ENCODE results near the gene CBLB. TPM values are rescaled to one million over a fixed set of nuclear protein-coding genes. Genes with fewer than 3 reads are reported as not detected.

Gene CBLB
- polyA plus RNA-seq (2013, experiment 1 of 4): 38.2 TPM
- polyA plus RNA-seq (2013, experiment 2 of 4): 43.3 TPM
- 34.9 TPM for polyA plus RNA-seq (2013, experiment 3 of 4)
- 37.4 TPM for polyA plus RNA-seq (2013, experiment 4 of 4)

GRCh38 chr3:105868742-105869530 lies at the start of gene CBLB:
Gene CBLB, minus strand, starts transcription at chr3:105869012. Its CDS starts 1,435 bp downstream, at chr3:105867577.
- Histone ChIP-seq H3K4me1 (ENCODE audit: control insufficient read depth, insufficient read depth, low read length) (peaks cover 20% of the 10 kb centered on the region), H3K4me3 (ENCODE audit: insufficient read depth, low read depth, low read length) (peak within 1 kb of the TSS; percentile 96), H3K9me3 (ENCODE audit: control insufficient read depth, low read length) (no peaks in the 10 kb centered on the region), H3K27me3 (ENCODE audit: control insufficient read depth, insufficient read depth, low read length, poor library complexity, severe bottlenecking) (no peaks in the 10 kb centered on the region), H3K27ac (ENCODE audit: insufficient read depth, low read depth, low read length, poor library complexity, severe bottlenecking) (peak within 1 kb of the TSS; percentile 93), H3K36me3 (ENCODE audit: control insufficient read depth, insufficient read depth, low read length) (no peaks in the 10 kb centered on the region)
- WGBS, 2 experiments: 0% methylated on average over 68 of the region's 68 CpGs

- 85% methylated on average over 2 of the region's 2 CpGs; no CpG with 5 or more reads in 1 of the 2 experiments for WGBS, 2 experiments
- no peaks in the 10 kb centered on the region for H3K4me1 ChIP-seq (ENCODE audit: control insufficient read depth, insufficient read depth, low read length)
- no peak overlapping the region for H3K27ac ChIP-seq (ENCODE audit: insufficient read depth, low read depth, low read length, poor library complexity, severe bottlenecking)
- H3K4me3 ChIP-seq (ENCODE audit: insufficient read depth, low read depth, low read length): no peak overlapping the region
- no peaks in the 10 kb centered on the region for H3K36me3 ChIP-seq (ENCODE audit: control insufficient read depth, insufficient read depth, low read length)
- H3K9me3 ChIP-seq (ENCODE audit: control insufficient read depth, low read length): no peaks in the 10 kb centered on the region
- H3K27me3 ChIP-seq (ENCODE audit: control insufficient read depth, insufficient read depth, low read length, poor library complexity, severe bottlenecking): no peaks in the 10 kb centered on the region
These were observed 48.0 kb upstream of the CBLB start for GRCh38 chr3:105916767-105917166.

GRCh38 chr3:105915524-105915923 lies 46.7 kb upstream of the CBLB start:
- 87 to 97% methylated on average over 1 to 2 of the region's 2 CpGs for WGBS, 2 experiments
- H3K27ac ChIP-seq (ENCODE audit: insufficient read depth, low read depth, low read length, poor library complexity, severe bottlenecking): no peak overlapping the region
- no peak overlapping the region for H3K4me3 ChIP-seq (ENCODE audit: insufficient read depth, low read depth, low read length)
- H3K4me1 ChIP-seq (ENCODE audit: control insufficient read depth, insufficient read depth, low read length): no peaks in the 10 kb centered on the region
- no peaks in the 10 kb centered on the region for H3K9me3 ChIP-seq (ENCODE audit: control insufficient read depth, low read length)
- no peaks in the 10 kb centered on the region for H3K36me3 ChIP-seq (ENCODE audit: control insufficient read depth, insufficient read depth, low read length)
- no peaks in the 10 kb centered on the region for H3K27me3 ChIP-seq (ENCODE audit: control insufficient read depth, insufficient read depth, low read length, poor library complexity, severe bottlenecking)

GRCh38 chr3:105913616-105914015 lies 44.8 kb upstream of the CBLB start:
- H3K4me1 ChIP-seq (ENCODE audit: control insufficient read depth, insufficient read depth, low read length): no peaks in the 10 kb centered on the region
- no peaks in the 10 kb centered on the region for H3K36me3 ChIP-seq (ENCODE audit: control insufficient read depth, insufficient read depth, low read length)
- no peaks in the 10 kb centered on the region for H3K27me3 ChIP-seq (ENCODE audit: control insufficient read depth, insufficient read depth, low read length, poor library complexity, severe bottlenecking)
- no peaks in the 10 kb centered on the region for H3K9me3 ChIP-seq (ENCODE audit: control insufficient read depth, low read length)
- WGBS, 2 experiments: 94% methylated on average over 7 of the region's 7 CpGs
- no peak overlapping the region for H3K27ac ChIP-seq (ENCODE audit: insufficient read depth, low read depth, low read length, poor library complexity, severe bottlenecking)
- H3K4me3 ChIP-seq (ENCODE audit: insufficient read depth, low read depth, low read length): no peak overlapping the region

GRCh38 chr3:105912891-105913290 lies 44.1 kb upstream of the CBLB start:
- H3K27me3 ChIP-seq (ENCODE audit: control insufficient read depth, insufficient read depth, low read length, poor library complexity, severe bottlenecking): no peaks in the 10 kb centered on the region

GRCh38 chr3:105911496-105911895 lies 42.7 kb upstream of the CBLB start:
- Histone ChIP-seq H3K27me3 (ENCODE audit: control insufficient read depth, insufficient read depth, low read length, poor library complexity, severe bottlenecking) (no peaks in the 10 kb centered on the region), H3K4me3 (ENCODE audit: insufficient read depth, low read depth, low read length) (no peak overlapping the region), H3K27ac (ENCODE audit: insufficient read depth, low read depth, low read length, poor library complexity, severe bottlenecking) (no peak overlapping the region), H3K4me1 (ENCODE audit: control insufficient read depth, insufficient read depth, low read length) (no peaks in the 10 kb centered on the region), H3K9me3 (ENCODE audit: control insufficient read depth, low read length) (no peaks in the 10 kb centered on the region), H3K36me3 (ENCODE audit: control insufficient read depth, insufficient read depth, low read length) (no peaks in the 10 kb centered on the region)

More at GRCh38 chr3:105912891-105913290, 44.1 kb upstream of the CBLB start:
- Histone ChIP-seq H3K27ac (ENCODE audit: insufficient read depth, low read depth, low read length, poor library complexity, severe bottlenecking) (no peak overlapping the region), H3K4me1 (ENCODE audit: control insufficient read depth, insufficient read depth, low read length) (no peaks in the 10 kb centered on the region), H3K4me3 (ENCODE audit: insufficient read depth, low read depth, low read length) (no peak overlapping the region), H3K9me3 (ENCODE audit: control insufficient read depth, low read length) (no peaks in the 10 kb centered on the region), H3K36me3 (ENCODE audit: control insufficient read depth, insufficient read depth, low read length) (no peaks in the 10 kb centered on the region)

- H3K4me1 ChIP-seq (ENCODE audit: control insufficient read depth, insufficient read depth, low read length): no peaks in the 10 kb centered on the region
- H3K27ac ChIP-seq (ENCODE audit: insufficient read depth, low read depth, low read length, poor library complexity, severe bottlenecking): no peak overlapping the region
- WGBS, 2 experiments: 93 to 94% methylated on average over 3 of the region's 3 CpGs
- no peaks in the 10 kb centered on the region for H3K9me3 ChIP-seq (ENCODE audit: control insufficient read depth, low read length)
- H3K27me3 ChIP-seq (ENCODE audit: control insufficient read depth, insufficient read depth, low read length, poor library complexity, severe bottlenecking): no peaks in the 10 kb centered on the region
- no peaks in the 10 kb centered on the region for H3K36me3 ChIP-seq (ENCODE audit: control insufficient read depth, insufficient read depth, low read length)
- no peak overlapping the region for H3K4me3 ChIP-seq (ENCODE audit: insufficient read depth, low read depth, low read length)
These were observed 39.0 kb upstream of the CBLB start for GRCh38 chr3:105907777-105908176.

GRCh38 chr3:105906836-105907235 lies 38.0 kb upstream of the CBLB start:
- H3K36me3 ChIP-seq (ENCODE audit: control insufficient read depth, insufficient read depth, low read length): no peaks in the 10 kb centered on the region
- H3K27me3 ChIP-seq (ENCODE audit: control insufficient read depth, insufficient read depth, low read length, poor library complexity, severe bottlenecking): no peaks in the 10 kb centered on the region
- no peaks in the 10 kb centered on the region for H3K4me1 ChIP-seq (ENCODE audit: control insufficient read depth, insufficient read depth, low read length)
- no peak overlapping the region for H3K4me3 ChIP-seq (ENCODE audit: insufficient read depth, low read depth, low read length)
- 90 to 92% methylated on average over 4 of the region's 4 CpGs for WGBS, 2 experiments
- no peak overlapping the region for H3K27ac ChIP-seq (ENCODE audit: insufficient read depth, low read depth, low read length, poor library complexity, severe bottlenecking)
- no peaks in the 10 kb centered on the region for H3K9me3 ChIP-seq (ENCODE audit: control insufficient read depth, low read length)

GRCh38 chr3:105906345-105906744 lies 37.5 kb upstream of the CBLB start:
- H3K4me1 ChIP-seq (ENCODE audit: control insufficient read depth, insufficient read depth, low read length): no peaks in the 10 kb centered on the region
- no peak overlapping the region for H3K4me3 ChIP-seq (ENCODE audit: insufficient read depth, low read depth, low read length)
- no peaks in the 10 kb centered on the region for H3K27me3 ChIP-seq (ENCODE audit: control insufficient read depth, insufficient read depth, low read length, poor library complexity, severe bottlenecking)
- WGBS, 2 experiments: 96 to 100% methylated on average over 1 of the region's 1 CpG
- no peak overlapping the region for H3K27ac ChIP-seq (ENCODE audit: insufficient read depth, low read depth, low read length, poor library complexity, severe bottlenecking)
- no peaks in the 10 kb centered on the region for H3K36me3 ChIP-seq (ENCODE audit: control insufficient read depth, insufficient read depth, low read length)
- H3K9me3 ChIP-seq (ENCODE audit: control insufficient read depth, low read length): no peaks in the 10 kb centered on the region

GRCh38 chr3:105905328-105905727 lies 36.5 kb upstream of the CBLB start:
- no CpG with 5 or more reads among the region's 1 CpG for WGBS, 2 experiments
- Histone ChIP-seq H3K4me1 (ENCODE audit: control insufficient read depth, insufficient read depth, low read length) (no peaks in the 10 kb centered on the region), H3K4me3 (ENCODE audit: insufficient read depth, low read depth, low read length) (no peak overlapping the region), H3K9me3 (ENCODE audit: control insufficient read depth, low read length) (no peaks in the 10 kb centered on the region), H3K36me3 (ENCODE audit: control insufficient read depth, insufficient read depth, low read length) (no peaks in the 10 kb centered on the region), H3K27ac (ENCODE audit: insufficient read depth, low read depth, low read length, poor library complexity, severe bottlenecking) (no peak overlapping the region), H3K27me3 (ENCODE audit: control insufficient read depth, insufficient read depth, low read length, poor library complexity, severe bottlenecking) (no peaks in the 10 kb centered on the region)
